Activated CD8-positive, alpha-beta T cell treated with anti-CD3 and anti-CD28 coated beads for 36 hours (primary cell): ENCODE data around the gene MIEN1. TPM values are rescaled to one million over a fixed set of nuclear protein-coding genes. Genes with fewer than 3 reads are reported as not detected.

Experiments
- ATAC-seq: fragments of 200-7000 bp; cut with Tn5 transposase; one replicate; pipeline ENCODE4 v1.10.0; 2021; ENCODE audit warnings: mild to moderate bottlenecking, moderate library complexity
- CTCF ChIA-PET: fragments of 350-600 bp; sonication (Branson Sonifier 250); formaldehyde crosslinking; loops from one replicate; lab custom pipeline; 2021; ENCODE audit warnings: antibody characterized with exemption; lab: Charles Lee
- POLR2A ChIA-PET: fragments of 350-600 bp; sonication (Branson Sonifier 250); formaldehyde crosslinking; loops from one replicate; lab custom pipeline; 2021; ENCODE audit warnings: antibody characterized with exemption; lab: Charles Lee
- DNase-seq: peaks from one replicate; pipeline ENCODE4 v3.0.0-alpha.2; 2020
- H3K27ac Mint-ChIP-seq: one replicate; pipeline ENCODE4 v1.8.0; 2021; ENCODE audit warnings: mild to moderate bottlenecking, mixed read lengths
- H3K27me3 Mint-ChIP-seq: one replicate; pipeline ENCODE4 v1.8.0; 2021; ENCODE audit warnings: mixed read lengths
- H3K36me3 Mint-ChIP-seq: one replicate; pipeline ENCODE4 v1.8.0; 2021; ENCODE audit warnings: low read depth, mixed read lengths
- H3K4me1 Mint-ChIP-seq: one replicate; pipeline ENCODE4 v1.8.0; 2021; ENCODE audit warnings: low read depth, mixed read lengths
- H3K4me3 Mint-ChIP-seq: one replicate; pipeline ENCODE4 v1.8.0; 2021; ENCODE audit warnings: mild to moderate bottlenecking, moderate library complexity, mixed read lengths
- H3K9me3 Mint-ChIP-seq: one replicate; pipeline ENCODE4 v1.8.0; 2021; ENCODE audit warnings: mixed read lengths
- CTCF ChIP-seq: fragments of 200-600 bp; IDR thresholded peaks from one replicate; pipeline ENCODE4 v1.8.0; 2022; ENCODE audit warnings: antibody characterized with exemption, mild to moderate bottlenecking
- intact Hi-C: fragments of 100-400 bp; cut with micrococcal nuclease; formaldehyde crosslinking; loops from one replicate; pipeline ENCODE4 v1.10.0; 2022
- total RNA-seq, 2 experiments: library from RNA; stranded (reverse); gene quantifications; one replicate each; pipeline ENCODE4 v1.2.3, GENCODE V29; 2021

Gene MIEN1
- total RNA-seq, 2 experiments from 2014 or later, result 32.5 to 34.0 TPM

- H3K4me1 Mint-ChIP-seq, result no peaks in the 10 kb centered on the region
- no peaks in the 10 kb centered on the region for H3K9me3 Mint-ChIP-seq
- no peak for ATAC-seq
- H3K4me3 Mint-ChIP-seq, result no peak overlapping the region
- H3K27me3 Mint-ChIP-seq, result no peaks in the 10 kb centered on the region
- no peaks in the 10 kb centered on the region for H3K36me3 Mint-ChIP-seq
- no peak for TF ChIP-seq CTCF
- no peak overlapping the region for H3K27ac Mint-ChIP-seq
- intact Hi-C loops, result no loop called here
- CTCF ChIA-PET, result interaction anchor here (1.0 kb wide), 1 partner anchor 96 kb away, joined by 3 read pairs; no protein-coding TSS in a partner anchor
- POLR2A ChIA-PET, result no interaction called here
- no peak for DNase-seq
Observed at GRCh38 chr17:39717660-39718059, 12.7 kb downstream of the MIEN1 start.

GRCh38 chr17:39716879-39717536 lies 13.3 kb downstream of the MIEN1 start:
- Mint-ChIP-seq H3K27ac (no peak overlapping the region), H3K27me3 (no peaks in the 10 kb centered on the region), H3K9me3 (no peaks in the 10 kb centered on the region), H3K4me3 (no peak overlapping the region), H3K4me1 (no peaks in the 10 kb centered on the region), H3K36me3 (no peaks in the 10 kb centered on the region)
- ChIA-PET CTCF (interaction anchor here (0.8 to 1.2 kb wide), 2 partner anchors 13 to 63 kb away, joined by 3 to 7 read pairs; partner anchors contain the start of gene MIEN1), POLR2A (no interaction called here)
- no peak for ATAC-seq
- TF ChIP-seq CTCF, result no peak
- intact Hi-C loops, result no loop called here
- no peak for DNase-seq

- DNase-seq (no peak), ATAC-seq (no peak)
- Mint-ChIP-seq H3K4me1 (no peaks in the 10 kb centered on the region), H3K4me3 (no peak overlapping the region), H3K9me3 (no peaks in the 10 kb centered on the region), H3K27me3 (no peaks in the 10 kb centered on the region), H3K27ac (no peak overlapping the region), H3K36me3 (no peaks in the 10 kb centered on the region)
- CTCF ChIA-PET, result interaction anchor here (0.8 to 1.2 kb wide), 2 partner anchors 14 to 62 kb away, joined by 3 to 7 read pairs; partner anchors contain the start of gene MIEN1
- POLR2A ChIA-PET, result no interaction called here
- no peak for TF ChIP-seq CTCF
- intact Hi-C loops, result no loop called here
Observed at GRCh38 chr17:39716073-39716818, 14.1 kb downstream of the MIEN1 start.

GRCh38 chr17:39715375-39716072 lies 14.8 kb downstream of the MIEN1 start:
- intact Hi-C loops, result no loop called here
- ChIA-PET POLR2A (no interaction called here), CTCF (no interaction called here)
- no peaks in the 10 kb centered on the region for H3K4me1 Mint-ChIP-seq
- DNase-seq (no peak), ATAC-seq (no peak)
- no peak overlapping the region for H3K27ac Mint-ChIP-seq
- no peaks in the 10 kb centered on the region for H3K9me3 Mint-ChIP-seq
- H3K36me3 Mint-ChIP-seq, result no peaks in the 10 kb centered on the region
- no peak overlapping the region for H3K4me3 Mint-ChIP-seq
- H3K27me3 Mint-ChIP-seq, result no peaks in the 10 kb centered on the region
- no peak for TF ChIP-seq CTCF
